ENCODE data around the gene RIN3.
"Not testable (repeated sequence)": the region's sequence is repeated elsewhere in the genome, so short reads cannot be mapped to it uniquely, and the experiment has no call there.

The RIN3 gene

DNA sequence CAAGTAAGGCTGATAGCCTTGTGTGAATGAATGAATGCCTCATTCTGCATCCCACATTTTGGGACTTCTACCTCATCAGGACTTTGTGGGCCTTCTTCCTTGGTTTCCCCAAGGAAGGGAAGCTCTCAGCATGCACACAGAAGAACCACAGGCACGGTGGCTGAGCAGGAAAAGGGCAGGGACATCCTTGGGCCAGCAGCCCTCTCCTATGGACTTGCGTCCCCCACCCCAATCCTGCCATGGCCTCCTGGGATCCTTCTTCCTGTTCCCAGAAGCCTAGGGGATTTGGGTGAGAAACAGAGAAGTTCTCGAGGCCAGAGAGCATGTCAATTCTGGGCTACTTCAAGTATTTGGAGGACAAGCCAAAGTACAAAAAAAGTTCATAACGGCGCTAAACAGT lies 165.2 kb downstream of the RIN3 start:
- no peak for DNase-seq

DNA sequence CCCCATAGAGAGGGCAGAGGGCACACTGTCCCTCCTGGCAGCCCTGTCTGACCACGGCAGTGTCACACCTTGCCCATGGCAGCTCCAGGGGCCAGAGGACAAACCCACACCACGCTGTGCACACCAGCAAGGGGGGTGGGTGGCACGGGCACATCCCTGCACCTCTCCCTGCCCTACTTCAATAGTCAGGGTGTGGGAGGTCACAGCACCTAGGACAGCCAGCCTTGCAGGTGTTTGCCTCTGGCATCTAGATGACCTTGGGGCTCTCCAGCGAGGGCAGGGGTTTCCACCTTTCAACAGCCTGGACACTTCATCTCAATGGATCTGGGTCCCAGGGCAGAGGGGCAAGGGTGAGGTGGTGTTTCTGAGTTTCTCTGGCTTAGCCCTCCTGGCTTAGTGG lies 165.7 kb downstream of the RIN3 start:
- DNase-seq = no peak

DNA sequence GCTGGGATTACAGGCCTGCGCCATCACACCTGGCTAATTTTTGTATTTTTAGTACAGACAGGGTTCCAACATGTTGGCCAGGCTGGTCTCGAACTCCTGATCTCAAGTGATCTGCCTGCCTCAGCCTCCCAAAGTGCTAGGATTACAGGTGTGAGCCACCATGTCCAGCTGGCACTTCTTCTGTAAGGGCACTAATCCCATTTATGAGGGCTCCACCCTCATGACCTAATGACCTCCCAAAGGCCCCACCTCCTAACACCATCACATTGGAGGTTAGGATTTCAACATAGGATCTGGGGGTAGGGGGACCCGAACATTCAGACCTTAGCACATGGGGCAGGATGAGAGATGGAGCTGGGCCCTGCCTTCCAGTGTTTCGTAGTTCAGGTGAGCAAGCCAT lies 166.7 kb downstream of the RIN3 start:
- not testable (repeated sequence) for DNase-seq

DNA sequence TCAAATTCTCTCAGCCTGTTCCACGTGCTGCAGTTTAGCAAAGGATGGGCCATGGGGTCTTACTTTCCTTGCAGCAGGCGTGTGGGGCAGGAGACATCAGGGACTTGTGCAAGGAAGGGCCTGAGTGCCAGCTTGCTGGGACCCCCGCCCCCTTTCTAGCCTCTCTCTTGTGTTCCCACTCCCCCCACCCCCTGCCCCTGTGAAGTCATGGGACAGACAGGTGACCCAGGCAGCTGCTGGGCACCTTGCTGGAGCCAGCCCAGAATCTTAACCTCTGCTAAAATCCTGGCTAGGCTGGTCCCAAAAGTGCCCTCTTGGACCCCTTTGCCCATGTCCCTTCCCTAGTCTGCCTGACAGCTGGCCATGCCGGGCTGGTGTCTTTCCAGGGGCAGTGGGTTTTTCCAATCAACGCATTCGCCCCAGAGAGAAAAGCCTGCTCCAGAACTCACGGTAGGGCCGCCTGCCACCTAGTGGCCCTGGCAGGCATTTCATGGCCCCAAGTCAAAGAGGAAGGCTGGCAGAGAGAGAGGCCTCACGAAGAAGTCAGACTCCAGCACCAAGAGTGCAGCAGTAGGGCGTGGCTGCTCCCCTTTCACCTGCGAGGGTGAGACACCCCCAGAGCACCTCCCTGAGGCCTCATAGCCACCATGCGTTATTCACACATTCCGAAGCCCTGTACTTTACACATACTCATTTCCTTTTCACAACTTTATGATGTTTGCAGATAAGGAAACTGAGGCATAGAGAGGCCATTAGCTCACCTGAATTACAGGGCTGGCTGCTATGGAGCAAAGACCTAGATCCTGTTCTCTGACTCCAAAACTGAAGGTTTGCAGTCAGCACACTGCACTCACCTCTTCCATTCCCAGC lies 167.4 kb downstream of the RIN3 start:
- DNase-seq = peak; percentile 70 to 73

DNA sequence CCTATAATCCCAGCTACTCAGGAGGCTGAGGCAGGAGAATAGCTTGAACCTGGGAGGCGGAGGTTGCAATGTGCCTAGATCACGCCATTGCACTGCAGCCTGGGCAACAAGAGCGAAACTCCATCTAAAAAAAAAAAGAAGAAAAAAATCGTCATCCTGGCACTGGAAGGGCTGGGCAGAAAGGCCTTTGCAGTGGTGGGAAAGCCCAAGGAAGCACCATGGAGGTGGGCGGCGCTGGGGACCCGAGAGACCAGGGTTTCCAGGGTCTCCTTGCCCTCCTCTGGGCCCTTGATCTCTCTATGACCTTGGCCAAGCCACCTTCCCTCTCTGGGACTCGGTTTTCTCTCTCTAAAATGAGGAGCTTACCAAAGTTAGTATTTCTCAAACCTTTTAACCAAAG lies 169.5 kb downstream of the RIN3 start:
- DNase-seq = no peak

DNA sequence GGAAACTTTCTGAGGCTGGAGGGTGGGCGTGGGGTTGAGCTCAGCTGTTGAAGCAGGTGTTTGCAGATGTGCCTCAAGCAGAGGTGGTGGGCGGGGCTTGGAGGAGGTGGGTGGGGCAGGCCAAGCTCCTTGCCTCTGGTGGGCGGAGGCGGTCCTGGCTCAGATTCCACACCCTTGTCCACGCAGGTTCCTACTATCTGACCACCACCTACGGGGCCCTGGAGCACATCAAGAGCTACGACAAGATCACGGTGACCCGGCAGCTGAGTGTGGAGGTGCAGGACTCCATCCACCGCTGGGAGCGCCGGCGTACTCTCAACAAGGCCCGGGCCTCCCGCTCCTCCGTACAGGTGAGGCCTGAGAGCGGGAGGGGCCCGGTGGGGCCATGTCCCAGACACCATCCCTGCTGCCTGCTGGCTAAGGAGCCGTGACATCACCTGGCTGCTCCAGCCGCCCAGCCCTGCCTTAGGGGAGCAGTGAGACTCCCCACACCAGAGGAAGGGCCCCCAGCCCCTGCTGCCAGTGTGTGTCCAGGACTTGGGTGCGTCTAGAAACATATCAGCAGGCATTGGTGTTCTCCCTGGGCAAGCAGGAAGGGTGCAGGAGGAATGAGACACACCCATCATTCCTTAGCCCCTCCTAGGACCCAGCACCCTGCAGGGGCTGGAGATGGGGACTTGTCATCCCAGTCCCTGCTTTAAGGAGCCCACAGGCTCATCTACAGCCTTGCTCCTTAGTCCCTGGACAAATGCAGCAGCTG lies 171.4 kb downstream of the RIN3 start:
- DNase-seq = no peak

DNA sequence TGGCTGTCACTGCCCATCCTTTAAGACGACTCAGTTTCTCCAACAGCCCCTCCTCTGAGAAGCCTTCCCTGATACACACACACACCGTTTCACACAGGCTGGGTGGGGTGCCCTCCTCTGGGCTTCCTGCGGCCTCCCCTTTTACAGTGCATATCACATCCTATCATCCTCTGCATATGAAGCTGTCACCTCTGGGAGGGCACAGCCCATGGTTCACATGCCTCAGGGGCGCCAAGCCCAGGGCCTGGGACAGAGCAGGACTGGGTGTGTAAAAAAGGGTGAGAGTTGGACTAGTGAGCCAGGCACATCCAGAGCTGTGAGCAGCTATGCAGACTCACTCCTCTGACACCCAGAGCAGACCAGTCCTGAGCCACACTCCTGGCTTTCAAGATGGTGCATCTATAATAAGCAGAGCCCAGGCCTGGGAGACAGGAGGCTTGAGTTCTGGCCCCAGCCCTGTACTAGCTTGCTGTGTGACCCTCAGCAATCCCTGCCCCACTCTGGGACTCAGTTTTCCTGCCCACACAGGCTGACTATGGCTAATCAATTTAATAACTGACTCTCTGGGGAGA lies 172.3 kb downstream of the RIN3 start:
- no peak for DNase-seq

DNA sequence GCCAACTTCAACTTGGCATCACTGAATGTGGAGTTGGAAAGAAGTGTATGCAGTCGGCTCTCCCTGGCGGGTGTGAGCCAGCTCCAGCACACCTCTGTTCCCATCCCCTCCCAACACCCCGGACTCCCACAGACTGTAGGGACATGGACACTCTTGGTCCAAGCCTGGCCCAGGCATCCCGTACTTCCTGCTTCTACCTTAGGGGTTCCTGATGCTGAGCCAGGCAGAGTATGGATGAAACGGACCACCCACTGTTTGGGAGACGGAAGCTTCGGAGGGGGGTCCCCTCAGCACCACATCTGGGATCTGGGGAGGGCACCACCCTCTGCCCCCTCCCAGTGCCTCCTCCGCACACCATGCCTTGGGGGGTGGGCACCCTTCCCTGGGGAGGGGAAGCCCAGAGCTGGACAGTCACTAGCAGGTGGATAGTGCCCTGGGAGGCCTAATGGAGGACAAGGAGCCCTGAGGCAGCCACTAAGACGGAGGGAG lies 172.9 kb downstream of the RIN3 start:
- no peak for DNase-seq

DNA sequence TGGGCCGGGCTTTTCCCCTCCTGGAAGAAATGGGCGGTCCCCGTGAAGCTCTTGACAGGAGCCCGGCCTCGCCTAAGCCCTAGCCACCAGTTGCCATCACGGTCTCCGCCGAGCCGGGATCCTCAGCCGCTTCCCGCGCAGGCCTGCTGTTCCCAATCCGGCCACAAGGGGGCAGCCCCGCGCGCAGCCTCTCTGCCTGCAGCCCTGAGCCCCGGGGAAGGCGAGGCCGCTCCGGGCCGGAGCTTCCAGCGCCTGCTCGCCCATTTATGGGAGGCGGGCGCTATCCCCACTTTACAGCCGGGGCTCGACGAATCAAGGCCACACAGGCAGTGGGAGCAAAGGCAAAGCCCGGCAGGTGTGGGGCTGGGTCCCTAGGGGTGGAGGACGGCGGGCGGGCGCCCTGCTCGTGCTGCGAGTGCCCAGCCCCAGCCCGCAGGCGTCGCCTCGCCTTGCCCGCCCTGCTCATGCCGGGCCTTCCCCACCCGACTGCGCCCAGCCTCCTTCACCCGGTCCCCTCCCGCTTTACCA lies 173.4 kb downstream of the RIN3 start:
- DNase-seq = peak; percentile 68 to 90

DNA sequence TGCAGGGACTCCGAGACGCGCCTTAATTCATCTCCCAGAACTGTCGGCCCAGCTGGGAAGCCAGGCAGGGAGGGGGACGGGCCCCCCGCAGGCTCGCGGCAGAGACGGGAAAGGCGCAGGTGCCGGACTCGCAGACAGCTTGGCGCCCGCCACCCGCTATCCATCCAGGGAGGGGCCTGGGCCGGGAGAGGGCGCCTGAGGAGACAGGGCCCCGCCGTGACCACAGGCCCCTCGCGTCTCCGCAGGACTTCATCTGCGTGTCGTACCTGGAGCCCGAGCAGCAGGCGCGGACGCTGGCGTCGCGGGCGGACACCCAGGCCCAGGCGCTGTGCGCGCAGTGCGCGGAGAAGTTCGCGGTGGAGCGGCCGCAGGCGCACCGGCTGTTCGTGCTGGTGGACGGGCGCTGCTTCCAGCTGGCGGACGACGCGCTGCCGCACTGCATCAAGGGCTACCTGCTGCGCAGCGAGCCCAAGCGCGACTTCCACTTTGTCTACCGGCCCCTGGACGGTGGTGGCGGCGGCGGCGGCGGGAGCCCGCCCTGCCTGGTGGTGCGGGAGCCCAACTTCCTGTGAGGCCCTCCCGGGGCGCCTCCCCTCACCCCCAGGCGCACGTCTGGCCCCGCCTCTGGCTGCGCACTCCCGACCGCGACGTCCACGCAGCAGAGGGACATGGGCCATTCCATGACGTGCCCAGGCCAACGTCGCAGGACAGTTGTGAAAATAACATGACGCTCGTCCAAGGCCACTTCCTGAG lies 174.3 kb downstream of the RIN3 start:
- no peak for DNase-seq

DNA sequence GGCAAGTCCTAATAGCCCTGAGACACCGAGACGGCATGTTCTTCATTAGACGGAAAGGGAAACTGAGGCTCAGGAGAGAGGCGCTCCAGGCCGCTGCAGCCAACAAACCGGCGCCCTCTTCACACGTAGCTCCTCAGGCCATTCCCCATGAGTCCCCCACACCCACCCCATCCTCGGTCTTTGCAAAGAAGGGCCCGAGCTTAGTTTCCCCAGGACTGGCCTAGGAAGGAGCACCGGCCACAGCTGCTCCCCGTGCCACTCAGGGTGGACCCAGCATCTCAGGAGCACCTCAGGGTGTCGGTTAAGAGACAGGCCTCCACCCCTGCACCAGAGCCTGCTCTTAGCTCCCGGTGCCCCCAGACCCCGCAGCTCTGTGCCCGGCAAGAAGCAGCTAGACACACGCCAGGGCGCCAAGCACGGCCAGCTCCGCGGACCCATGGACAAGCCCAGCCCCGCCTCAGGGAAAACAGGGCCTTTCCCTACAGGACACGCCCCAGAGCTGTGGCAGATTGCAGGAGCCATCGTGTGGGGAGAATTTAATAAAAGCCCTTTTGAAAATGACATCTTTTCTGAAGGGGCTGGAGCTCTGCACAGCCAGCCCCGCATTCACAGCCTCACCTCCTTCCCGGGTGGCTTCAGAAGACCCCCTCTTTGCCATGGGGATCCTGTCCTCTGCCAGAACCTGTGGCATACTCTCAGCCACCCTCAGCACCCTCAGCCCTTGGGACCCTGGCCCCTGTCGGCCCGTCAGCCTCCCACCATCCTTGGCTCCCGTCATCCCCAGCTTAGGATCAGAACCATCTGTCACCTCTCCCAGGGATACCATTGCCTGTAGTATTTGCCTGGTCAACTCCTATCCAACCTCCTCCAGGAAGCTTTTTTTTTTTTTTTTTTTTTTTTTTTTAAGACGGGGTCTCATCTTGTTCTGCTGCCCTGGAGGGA lies 175.1 kb downstream of the RIN3 start:
- no peak for DNase-seq

DNA sequence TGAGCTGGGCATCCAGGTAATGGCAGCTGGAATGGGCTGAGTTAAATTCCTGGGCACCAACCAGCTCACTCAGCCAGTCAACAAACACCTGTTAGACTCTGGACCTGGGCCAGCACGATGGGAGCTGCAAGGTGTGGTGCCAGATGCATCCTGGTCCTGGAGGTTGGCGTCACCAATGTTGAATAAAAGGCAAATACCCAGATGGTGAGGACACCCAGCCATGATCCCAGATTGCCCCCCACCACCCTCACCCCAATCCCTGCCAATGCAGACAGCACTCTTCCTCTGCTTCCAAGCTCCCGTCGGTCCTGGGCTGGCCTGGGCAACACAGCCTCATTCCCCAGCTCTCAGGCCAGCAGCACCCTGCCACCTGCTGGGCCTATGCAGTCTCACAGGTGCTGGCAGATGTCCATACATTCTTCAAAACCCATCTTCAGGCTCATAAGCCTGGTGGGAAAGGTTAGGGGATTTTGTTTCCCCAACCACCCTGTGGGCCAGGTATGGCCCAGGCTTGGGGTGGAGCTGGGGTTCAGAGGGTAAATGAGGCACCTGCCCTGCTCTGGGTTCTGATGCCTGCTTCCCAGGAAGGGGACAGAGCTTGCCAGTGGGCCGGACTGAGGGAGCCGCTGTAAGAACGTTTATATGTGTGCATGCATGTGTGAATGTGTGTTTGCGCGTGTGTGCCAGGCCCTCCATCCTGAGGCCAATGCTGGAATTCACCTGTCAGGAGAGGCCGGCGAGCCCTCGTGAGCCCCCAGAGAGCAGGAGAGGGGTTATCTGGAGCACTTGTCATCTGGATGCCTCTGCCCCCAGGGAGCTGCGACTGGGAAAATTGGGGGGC lies 176.8 kb downstream of the RIN3 start:
- DNase-seq = no peak

DNA sequence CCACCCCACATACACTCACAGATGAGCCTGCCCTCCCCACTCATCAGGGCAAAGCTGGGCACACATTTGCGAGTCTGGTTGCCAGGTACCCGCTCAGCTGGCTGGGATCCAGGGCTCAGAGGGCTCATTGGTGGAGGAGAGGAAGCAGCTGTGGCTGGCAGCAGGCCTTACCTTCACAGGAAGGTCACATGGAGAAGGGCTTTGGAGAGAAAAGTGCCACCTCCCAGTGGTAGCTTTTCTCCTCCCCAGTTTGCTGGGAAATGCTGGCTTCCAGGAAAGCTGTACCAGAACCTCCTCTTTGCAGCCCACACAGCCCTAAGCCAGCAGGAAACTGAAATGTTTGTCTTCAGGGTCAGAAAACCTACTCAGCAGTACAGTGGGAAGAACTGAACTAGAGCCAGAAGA lies 179.2 kb downstream of the RIN3 start:
- no peak for DNase-seq

DNA sequence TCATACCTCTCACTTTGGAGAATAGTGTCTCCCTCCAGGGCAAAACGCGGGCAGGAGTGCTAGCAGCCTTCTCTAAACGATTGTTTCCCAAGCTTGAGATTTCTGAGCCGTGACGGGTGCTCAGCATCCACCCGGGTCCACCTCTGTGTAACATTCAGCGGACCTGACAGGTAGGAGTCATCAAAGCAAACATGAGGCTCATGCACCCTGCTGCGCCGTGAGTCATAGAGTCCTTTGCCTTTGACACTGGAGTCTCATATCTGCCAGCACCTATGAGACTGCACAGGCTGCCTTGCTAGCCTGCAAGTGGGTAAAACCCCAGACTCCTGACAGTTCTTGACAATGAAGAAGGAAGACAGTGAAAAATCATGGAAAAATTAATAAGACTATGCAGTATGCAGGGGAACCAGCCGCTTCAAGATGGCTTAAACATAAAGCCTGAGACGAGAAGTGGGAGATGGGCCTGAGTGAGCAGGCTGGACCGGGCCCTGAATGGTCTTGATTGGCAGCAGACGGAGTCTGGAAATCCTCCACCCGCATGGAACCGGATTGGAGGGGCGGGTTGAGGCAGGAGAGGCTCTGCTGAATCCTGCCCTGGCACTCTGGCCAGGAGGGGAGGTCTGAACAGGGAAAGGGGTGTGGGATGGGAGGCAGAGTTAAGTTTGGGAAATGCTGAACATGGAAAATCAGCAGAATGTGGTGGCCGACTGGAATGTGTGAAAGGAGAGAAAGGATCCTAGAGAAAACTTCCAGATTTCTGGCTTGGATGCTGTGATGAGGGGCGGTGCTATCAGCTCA lies 180.6 kb downstream of the RIN3 start:
- no peak for DNase-seq

DNA sequence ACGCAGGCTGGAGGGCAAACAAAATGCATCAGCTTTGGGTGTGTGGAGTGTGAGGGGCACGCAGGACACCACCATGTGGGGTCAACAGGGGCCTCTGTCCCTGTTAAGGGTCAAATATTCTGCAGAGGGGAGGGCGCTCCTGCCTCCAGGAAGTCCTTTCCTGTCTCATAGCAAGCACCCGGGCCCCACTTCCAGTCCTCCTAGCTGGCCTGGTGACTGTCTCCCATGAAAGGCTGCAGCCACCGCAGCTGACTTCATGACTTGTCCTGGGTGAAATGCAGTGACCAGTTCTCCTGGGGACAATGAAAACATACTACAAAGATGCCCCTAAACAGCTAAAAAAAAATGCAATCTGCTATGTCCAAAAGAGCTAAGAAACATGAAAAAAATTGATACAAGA lies 181.2 kb downstream of the RIN3 start:
- no peak for DNase-seq

DNA sequence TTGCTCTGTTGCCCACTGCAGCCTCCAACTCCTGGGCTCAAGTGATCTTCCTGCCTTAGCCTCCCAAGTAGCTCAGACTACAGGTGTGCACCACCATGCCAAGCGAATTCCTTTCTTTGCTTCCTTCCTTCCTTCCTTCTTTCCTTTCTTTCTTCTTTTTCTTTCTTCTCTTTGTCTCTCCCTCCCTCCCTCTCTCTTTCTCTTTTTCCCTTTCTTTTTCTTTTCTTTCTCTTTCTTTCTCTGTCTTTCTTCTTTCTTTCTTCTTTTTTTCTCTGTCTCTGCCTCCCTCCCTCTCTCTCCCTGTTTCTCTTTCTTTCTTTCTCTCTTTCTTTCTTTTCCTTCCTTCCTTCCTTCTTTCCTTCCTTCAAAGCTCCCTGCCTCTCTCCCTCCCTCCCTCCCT lies 182.0 kb downstream of the RIN3 start:
- no peak for DNase-seq

DNA sequence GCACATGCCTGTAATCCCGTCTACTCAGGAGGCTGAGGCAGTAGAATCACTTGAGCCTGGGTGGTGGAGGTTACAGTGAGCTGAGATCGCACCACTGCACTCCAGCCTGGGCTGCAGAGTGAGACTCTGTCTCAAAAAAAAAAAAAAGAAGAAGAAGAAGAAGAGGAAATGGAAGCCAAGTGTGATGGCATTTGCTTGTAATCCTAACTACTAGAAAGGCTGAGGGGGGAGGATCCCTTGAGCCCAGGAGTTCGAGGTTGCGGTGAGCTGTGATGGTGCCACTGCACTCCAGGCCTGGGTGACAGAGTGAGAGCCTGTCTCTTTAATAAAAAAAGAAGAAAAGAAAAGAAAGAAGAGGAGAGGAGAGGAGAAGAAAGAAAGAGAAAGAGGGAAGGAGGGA lies 182.8 kb downstream of the RIN3 start:
- DNase-seq = no peak

DNA sequence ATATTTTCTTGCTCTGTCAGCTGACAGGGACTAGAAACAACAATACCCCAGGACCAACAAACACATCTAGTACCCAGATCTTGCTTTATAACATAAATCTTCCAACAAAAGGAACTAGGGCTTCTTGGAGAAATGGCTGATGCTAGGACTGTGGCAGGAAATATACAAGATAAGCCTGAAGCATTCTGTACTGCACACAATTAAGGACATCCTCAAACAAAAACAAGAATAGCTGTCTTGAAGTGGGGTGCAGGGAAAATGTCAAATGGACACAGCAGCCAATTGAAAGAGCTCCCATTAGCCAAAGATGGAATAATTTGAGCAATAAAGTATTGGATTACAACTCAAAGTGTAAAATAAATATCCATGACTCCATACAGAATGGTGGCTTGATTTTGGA lies 184.8 kb downstream of the RIN3 start:
- no peak for DNase-seq

DNA sequence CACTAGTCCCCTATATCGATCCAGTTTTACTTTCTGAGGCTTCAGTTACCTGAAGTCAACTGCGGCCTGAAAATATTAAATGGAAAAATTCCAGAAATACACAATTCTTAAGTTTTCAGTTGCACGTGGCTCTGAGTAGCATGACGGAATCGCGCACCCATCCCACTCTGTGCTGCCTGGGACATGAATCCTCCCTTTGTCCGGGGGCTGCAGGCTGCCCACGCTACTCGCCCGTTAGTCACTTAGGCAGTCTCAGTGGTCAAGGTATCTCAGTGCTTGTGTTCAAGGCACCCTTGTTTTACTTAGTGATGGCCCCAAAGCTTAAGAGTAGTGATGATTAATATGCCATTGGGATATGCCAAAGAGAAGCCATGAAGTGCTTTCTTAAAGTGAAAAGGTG lies 188.2 kb downstream of the RIN3 start:
- DNase-seq = no peak

DNA sequence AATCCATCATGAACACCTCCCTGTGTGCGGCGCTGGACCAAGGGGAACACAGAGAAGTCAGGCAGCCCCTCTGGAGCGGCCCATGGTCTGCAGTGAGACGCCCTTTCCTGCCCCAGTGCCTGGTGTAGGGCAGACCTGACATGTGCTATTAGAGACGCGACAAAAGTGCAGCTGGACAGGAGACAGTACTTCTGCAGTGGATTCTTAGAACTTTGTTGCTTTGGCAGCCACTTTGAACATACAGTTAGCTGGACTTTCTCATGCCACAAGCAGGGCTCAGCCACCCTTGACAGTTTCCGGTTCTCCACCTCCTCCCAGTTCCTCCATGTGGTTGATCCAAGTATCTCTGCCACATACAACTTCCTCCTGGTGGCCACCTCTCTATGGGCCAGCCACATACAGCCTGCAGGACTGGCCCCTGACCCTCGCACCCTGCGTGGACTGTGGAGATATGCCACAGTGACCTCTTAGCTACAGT lies 188.9 kb downstream of the RIN3 start:
- DNase-seq = no peak
